Measurements from ENCODE around the gene VLDLR.
"Not testable (repeated sequence)": the region's sequence is repeated elsewhere in the genome, so short reads cannot be mapped to it uniquely, and the experiment has no call there.

Gene VLDLR

GRCh38 chr9:2707256-2707655, 85.7 kb downstream of the VLDLR start:
- not testable (repeated sequence) for DNase-seq (ENCODE audit: insufficient read length, low spot score); FAIRE-seq
